TTC549 (cell line): Measurements from ENCODE around the gene ZFAND5.

Experiments used
- FAIRE-seq: peaks from 2 replicates; lab custom pipeline; 2012; peaks lifted over from hg19 to GRCh38; lab: Jason Lieb, UNC

Gene ZFAND5, protein sequence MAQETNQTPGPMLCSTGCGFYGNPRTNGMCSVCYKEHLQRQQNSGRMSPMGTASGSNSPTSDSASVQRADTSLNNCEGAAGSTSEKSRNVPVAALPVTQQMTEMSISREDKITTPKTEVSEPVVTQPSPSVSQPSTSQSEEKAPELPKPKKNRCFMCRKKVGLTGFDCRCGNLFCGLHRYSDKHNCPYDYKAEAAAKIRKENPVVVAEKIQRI

DNA sequence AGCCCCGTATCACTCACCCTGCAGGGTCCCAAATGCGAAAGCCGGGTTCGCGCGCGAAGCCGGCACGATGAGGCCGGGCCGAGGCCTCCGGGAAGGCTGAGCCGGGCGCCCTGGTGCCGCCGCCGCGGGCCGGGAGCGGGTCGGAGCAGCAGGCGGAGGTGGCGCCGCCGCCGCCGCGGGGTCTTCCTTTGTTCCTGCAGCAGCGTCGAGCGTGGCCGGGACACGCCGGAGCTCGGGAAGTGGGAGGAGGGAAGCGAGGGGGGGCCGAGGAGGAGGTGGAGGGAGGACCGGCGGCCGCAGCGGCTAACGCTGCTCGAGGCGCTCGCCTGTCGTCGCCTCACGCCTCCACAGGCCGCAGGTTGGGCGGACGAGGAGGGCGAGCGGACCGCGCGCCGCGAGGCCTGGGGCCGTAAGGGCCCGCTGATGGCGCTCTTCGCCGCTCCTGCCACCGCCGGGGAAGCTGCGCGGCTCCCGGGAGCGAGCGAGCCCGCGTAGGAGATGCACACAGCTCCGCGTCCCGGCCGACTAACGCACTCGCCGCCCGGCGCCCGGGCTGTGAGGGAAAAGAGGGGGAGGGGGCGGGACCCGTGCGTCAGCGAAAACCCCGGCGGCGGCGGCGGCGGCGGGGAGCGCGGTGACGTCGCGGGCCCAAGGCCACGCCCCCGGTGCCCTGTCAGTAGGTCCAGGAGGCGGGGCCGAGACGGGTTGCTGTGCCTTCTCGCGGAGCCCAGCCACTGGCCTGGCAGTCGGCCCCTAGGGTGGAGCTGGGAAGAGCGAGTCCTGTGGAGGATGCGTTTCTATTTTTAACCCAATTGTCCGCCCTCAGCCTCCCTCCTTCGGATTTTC lies at the start of gene ZFAND5:
Gene ZFAND5 (minus strand): TSS at position 530 of the 846 bp plus-strand sequence. CDS start 4,430 bp downstream, outside the sequence.
- FAIRE-seq: no peak

GRCh38 chr9:72412483-72413040 lies 47.6 kb upstream of the ZFAND5 start:
- no peak for FAIRE-seq

- no peak for FAIRE-seq
Observed at GRCh38 chr9:72410214-72410613, 45.2 kb upstream of the ZFAND5 start.

DNA sequence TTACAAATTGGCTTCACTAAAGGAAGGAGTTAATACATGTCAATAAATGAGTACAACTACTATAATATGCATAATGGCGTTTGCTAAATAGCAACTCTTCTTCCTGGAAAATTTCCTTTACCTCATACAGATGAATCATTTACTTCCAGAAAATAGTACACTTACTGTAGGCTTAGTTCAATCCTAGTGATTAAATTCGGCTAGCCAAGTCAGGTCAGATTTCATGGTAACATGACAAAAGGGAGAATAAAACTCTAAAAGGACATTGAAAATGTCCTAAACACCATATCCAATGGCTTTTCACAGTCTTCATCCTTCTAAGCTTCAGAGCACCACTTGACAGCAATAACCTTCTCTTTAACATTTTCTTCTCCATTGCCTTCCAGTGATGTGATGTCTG lies 42.1 kb upstream of the ZFAND5 start:
- FAIRE-seq: no peak

DNA sequence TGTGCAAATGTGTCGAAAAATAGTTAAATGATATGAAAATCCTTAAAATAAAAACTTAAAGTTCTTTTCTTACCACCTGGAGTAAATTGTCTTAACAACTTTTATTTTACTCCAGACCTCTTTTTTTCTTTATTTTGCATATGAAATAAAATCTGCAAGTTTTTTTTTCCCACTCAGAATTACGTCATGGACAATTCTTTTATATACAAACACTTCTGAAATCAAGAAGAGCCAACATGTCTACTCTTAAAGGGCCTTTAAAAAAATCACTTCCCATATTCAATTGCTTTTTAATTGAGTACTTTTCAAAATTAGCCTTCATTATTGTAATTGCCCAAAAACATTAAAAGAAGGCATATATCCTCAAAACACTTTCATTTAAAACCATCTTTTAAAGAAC lies 37.7 kb upstream of the ZFAND5 start:
- FAIRE-seq: no peak

GRCh38 chr9:72401396-72401795 lies 36.4 kb upstream of the ZFAND5 start:
- FAIRE-seq: no peak

GRCh38 chr9:72400866-72401265 lies 35.9 kb upstream of the ZFAND5 start:
- FAIRE-seq: no peak

GRCh38 chr9:72399391-72399790 lies 34.4 kb upstream of the ZFAND5 start:
- FAIRE-seq: no peak

DNA sequence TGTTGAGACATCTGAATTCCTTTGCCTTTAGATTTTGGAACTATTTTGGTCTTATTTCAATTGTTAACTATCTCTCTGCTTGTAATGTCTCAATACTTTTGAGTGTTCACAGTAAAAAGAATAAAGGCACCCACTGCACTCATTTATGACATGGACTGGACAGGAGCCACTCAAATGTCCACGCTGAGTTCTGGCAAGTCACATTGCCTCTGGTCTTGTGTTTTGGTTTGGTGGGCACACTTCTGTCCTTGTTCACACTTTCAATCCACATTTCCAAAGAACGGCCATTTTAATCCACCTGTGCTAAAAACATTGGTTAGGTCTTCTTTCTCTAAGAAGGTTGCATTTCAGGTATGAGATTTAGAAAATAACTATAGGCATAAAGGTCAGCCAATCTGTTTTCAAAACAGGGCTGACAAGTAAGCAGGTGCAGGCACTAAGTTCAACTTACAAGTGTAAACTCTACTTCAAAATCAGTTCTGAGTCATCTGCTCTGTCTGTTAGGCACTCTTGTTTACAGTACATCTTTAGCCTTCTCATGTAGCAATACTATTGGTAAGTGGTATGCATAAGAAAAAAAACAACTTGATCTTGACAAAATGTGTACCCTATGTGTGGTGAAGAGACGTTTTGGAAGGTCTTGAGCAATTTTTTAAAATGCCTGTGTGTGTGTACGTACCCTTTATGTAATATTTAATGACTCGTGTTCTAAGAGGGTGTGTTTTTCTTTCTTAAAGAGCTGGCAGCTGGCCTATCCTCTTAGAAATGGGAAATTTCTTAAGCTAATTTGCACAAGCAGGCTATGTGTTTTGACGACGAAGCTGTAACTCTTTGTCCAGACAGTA lies 31.5 kb upstream of the ZFAND5 start:
- FAIRE-seq: no peak

- FAIRE-seq: no peak
Observed at GRCh38 chr9:72394066-72394465, 29.1 kb upstream of the ZFAND5 start.

- FAIRE-seq: no peak
Observed at GRCh38 chr9:72390907-72391306, 25.9 kb upstream of the ZFAND5 start.

DNA sequence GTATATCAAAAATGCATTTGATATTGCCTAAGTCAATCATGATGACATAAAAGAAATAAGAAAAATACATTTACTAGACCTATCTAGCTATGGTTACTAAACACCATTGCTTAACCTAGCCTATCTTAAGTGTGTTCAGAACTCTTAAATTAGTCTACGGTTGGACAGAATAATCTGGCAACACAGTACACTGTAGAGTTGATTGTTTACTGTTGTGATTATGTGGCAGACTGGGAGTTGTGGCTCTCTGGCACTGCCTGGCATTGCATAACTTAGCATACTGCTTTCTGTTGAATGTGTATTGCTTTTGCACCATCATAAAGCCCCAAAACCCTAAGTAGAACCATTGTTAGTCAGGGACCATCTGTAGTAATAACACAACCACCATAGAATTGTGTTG lies 21.2 kb upstream of the ZFAND5 start:
- FAIRE-seq: no peak

- no peak for FAIRE-seq
Observed at GRCh38 chr9:72384710-72385485, 19.9 kb upstream of the ZFAND5 start.

GRCh38 chr9:72383978-72384709 lies 19.1 kb upstream of the ZFAND5 start:
- no peak for FAIRE-seq

DNA sequence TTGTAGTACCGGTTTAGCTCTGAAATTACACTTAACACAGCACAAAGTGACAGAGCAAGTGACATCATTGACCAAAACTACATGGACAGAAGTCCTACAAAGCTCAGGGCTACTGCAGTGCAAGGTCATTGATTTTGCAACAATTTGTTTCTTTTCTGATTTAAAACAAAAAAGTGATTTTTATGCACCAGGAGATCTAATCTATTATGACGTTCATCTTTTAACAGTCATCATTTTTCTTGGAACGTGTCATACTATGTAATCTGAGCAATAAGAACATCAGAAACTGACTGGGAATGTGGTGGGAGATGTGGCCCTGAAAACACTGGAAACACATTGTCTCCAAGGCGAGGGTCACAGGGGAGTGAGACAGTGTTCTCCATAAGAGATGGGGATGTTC lies 17.4 kb upstream of the ZFAND5 start:
- FAIRE-seq: no peak

GRCh38 chr9:72377041-72377440 lies 12.0 kb upstream of the ZFAND5 start:
- no peak for FAIRE-seq

DNA sequence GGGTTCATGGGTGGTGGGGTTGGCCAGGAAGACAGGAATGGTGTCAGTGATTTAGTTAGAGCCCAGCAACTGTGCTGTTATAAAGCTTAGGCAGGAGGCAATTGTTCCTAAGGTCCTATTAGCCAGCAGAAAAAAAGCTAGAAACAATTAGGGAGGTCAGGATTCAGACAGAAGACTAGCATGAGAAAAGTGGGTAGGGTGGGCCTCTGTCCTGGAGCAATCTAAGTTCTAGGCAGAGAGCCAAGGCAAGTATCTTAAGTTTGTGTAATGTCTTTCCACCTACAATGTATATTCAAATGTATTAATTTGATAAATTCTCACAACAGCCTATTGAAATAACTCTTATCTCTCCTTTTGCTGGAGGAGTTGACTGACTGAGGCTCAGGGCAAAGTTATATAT lies 6.1 kb upstream of the ZFAND5 start:
- FAIRE-seq: no peak

DNA sequence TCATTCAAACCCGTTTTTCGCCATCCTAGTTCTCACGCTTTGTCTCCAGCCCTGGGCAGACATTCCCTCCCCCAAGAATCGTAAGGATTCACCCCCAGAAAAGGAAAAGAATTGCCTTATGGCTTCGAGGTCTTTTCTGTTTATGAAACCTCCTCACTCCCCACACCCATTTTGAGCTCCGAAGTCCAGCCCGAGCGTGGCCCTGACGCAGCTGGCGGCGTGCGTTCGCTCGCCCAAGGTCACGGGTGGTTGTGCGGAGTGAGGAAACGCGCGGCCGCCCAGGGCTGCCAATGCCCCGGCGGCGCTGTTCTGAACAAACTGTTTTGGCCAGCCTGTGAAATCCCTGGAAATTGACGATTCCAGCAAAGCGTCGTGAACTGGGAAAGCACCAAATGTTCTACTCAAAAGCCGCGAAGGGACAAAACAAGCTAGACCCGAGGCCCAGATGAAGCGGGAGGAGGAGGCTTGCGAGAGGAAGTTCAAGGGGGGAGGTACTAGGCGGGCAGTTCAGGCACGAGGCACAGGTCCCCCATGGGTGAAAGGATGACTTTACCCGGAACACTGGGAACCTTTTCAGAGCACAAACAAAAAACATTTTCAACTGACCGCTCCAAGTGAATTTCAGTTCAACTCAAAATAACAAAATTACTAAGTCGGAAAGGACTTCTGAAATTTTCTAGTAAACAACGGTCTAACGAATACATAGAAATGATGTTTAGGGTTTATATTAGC lies 683 bp upstream of the ZFAND5 start:
- FAIRE-seq: no peak

DNA sequence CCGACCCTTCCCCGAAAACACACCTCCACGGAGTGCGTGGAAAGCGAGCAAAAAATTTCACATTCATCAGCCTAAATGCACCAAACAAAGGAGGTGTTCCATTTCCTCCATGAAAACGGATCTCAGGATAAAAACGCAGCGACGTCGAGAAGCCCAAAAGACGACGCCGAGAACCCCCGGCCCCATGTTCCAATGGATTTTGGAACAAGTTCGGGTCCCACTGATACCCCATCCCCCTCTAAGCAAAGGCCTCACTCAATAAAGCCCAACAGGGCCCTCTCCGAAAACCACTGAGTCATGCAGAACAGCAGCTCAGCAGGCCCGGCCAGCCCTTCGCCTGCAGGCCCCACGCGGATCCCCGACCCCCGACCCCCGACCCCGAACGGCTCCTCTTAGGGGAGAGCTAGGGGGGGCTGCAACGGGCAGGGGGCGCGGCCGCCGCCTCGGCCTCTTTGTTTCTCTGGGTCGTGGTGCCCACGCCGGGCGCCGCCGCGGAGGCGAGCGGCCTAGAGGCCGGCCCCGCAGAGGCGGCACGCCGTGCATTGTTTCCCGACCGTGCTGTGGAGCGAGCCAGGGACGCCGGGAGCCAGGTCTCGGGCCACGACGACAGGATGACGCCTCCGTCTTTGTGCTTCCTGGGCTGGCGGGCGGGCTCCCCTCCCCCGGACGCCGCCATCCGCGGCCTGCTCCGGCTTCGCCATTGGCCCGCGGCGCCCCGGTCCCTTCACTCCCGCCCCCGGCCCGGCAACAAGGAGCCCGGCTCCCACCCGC lies 915 bp downstream of the ZFAND5 start:
- FAIRE-seq: no peak

DNA sequence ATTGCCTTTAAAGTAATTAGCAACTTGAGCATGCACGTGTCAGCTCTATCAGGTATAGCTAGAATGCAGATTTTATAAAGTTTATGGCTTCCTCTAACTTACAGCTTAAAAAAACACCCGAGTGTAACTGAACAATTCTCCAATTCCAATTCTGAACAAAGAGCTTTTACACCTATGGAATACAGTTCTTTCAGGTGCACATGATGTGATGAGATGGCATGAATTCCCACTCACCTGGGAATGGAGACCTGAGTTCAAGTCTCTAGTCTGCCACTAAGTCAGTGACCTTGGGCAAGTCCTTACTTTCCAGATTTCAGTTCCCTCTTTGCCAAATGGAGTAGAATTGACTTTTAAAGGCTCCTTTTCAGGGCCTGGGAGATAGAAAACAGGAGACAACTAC lies 1.8 kb downstream of the ZFAND5 start:
- no peak for FAIRE-seq
